ENCODE results near the gene PSORS1C2. TPM values are rescaled to one million over a fixed set of nuclear protein-coding genes. Genes with fewer than 3 reads are reported as not detected.
"Not testable (repeated sequence)": the region's sequence is repeated elsewhere in the genome, so short reads cannot be mapped to it uniquely, and the experiment has no call there.

Gene PSORS1C2
- total RNA-seq, 1 donor from 2014 or later, result not detected

DNA sequence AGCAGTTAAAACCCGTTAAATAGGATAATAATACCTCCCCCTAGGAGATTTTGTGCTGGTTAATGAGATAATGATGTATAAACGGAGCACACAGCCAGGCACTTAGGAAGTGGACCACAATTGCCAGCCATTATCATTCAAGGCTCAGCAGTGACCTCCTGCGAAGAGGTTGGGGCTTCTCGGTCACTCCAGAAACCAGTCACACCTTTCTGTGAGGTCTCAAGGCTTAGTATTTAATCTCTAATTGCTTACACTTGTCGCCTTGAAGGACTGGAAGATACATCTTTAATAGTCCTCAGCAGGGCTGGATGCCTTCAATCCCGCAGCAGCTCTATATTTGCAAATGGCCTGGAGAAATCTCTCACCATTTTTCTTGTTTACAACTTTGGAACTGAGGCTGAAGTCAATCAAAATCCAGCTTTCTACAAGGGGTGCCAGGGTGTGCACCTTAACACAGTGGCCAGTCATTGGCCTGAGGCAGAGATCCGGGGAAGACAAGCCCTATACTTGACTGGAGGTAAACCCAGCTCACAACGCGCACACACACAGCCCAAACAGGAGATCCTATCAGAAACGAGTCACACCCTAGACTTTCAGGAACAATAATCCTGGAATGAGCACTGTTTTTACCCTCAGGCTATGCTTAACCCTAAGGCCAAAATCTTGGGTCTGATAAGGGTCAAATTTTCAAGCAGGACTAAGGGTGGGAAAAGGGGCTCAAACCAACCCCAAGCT, 30.4 kb upstream of the PSORS1C2 start:
- no peak for DNase-seq (ENCODE audit: low spot score)
- intact Hi-C loops (cut with DNase I), result no loop called here

DNA sequence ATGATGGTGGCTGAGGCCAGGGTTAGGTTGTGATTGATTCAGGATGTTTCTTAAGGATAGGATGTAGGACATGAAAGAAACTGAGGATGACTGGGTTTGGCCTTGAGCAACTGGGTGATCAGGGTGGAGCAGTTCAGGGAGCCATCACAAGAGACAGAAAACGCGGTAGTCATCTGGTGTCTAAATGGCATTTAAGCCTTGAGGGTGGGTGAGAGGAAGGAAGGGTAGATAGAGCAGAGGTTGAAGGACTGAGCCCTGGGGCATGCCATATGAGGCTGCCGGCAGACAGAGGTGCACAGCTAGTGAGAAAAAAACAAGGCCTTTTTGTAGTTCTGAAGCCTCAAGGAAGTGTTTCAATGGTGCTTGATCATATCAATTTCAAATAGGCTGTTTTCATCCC, 29.7 kb upstream of the PSORS1C2 start:
- no peak for DNase-seq (ENCODE audit: low spot score)
- intact Hi-C loops (cut with DNase I), result no loop called here

- no peak for DNase-seq (ENCODE audit: low spot score)
- intact Hi-C loops (cut with DNase I), result no loop called here
Observed at GRCh38 chr6:31165986-31166385, 27.1 kb upstream of the PSORS1C2 start.

DNA sequence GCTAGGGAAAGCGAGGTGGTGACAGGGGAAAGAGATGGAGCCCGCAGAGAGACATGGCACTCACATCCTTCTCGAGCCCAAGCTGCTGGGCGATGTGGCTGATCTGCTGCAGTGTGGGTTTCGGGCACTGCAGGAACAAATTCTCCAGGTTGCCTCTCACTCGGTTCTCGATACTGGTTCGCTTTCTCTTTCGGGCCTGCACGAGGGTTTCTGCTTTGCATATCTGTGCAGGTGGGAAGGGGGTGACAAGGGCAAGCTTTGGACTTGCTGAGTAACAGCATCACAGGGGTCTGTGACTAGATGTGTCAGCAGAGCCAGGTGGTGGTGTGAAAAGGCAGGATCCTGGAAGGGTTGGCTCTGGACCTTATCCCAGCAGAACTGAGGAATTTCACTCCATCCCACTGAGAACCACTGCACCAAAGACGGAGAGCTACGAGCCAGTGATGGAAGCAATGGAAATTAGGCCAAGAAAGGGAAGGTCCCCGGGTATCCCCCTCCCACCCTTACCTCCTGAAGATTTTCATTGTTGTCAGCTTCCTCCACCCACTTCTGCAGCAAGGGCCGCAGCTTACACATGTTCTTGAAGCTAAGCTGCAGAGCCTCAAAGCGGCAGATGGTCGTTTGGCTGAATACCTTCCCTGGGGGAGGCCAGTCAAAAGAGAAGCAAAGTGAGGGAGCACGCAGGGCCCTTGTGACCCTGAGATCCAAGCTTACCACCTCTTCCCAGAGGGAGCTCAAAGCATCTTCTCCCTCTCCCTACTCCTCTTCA, 26.4 kb upstream of the PSORS1C2 start:
- DNase-seq (ENCODE audit: low spot score); intact Hi-C loops (cut with DNase I): not testable (repeated sequence)

DNA sequence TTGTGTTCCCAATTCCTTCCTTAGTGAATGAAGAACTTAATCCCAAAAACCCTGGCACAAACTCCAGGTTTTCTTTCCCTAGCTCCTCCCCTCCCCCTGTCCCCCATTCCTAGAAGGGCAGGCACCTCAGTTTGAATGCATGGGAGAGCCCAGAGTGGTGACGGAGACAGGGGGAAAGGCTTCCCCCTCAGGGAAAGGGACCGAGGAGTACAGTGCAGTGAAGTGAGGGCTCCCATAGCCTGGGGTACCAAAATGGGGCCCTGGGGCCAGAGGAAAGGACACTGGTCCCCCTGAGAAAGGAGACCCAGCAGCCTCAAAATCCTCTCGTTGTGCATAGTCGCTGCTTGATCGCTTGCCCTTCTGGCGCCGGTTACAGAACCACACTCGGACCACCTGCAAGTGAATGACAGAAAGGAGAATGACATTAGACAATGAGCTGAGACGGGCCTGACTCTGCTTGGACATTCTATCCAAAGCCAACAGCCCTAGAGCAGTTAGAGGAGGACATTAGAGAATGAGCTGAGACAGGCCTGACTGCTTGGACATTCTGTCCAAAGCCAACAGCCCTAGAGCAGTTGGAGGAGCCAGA, 25.7 kb upstream of the PSORS1C2 start:
- DNase-seq (ENCODE audit: low spot score), result not testable (repeated sequence)

DNA sequence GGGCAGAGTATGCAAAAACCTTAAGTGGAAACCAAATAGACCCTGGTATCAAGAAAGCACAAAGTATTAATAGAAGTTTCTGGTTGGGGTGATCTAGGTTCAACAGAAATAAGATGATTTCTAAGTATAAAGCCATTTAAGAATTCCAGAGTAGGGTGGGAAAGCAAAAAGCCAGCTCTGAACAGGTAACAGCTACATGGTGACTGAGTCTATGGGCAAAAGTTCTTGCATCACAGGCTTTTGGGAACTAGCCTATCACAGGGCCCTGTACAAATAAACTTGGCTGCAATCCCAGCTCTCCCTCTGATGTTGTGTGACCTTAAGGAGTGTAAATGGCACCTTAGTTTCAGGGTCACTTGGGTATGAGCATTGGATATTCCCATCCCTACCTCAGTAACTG, 25.1 kb upstream of the PSORS1C2 start:
- intact Hi-C loops (cut with DNase I), result no loop called here
- no peak for DNase-seq (ENCODE audit: low spot score)

More for the DNA sequence above, 25.7 kb upstream of the PSORS1C2 start:
- intact Hi-C loops (cut with DNase I), result not testable (repeated sequence)

GRCh38 chr6:31162463-31163165, 23.7 kb upstream of the PSORS1C2 start:
- DNase-seq (ENCODE audit: low spot score), result no peak
- intact Hi-C loops (cut with DNase I), result no loop called here

GRCh38 chr6:31161216-31162126, 22.6 kb upstream of the PSORS1C2 start:
- intact Hi-C loops (cut with DNase I), result no loop called here
- no peak for DNase-seq (ENCODE audit: low spot score)

DNA sequence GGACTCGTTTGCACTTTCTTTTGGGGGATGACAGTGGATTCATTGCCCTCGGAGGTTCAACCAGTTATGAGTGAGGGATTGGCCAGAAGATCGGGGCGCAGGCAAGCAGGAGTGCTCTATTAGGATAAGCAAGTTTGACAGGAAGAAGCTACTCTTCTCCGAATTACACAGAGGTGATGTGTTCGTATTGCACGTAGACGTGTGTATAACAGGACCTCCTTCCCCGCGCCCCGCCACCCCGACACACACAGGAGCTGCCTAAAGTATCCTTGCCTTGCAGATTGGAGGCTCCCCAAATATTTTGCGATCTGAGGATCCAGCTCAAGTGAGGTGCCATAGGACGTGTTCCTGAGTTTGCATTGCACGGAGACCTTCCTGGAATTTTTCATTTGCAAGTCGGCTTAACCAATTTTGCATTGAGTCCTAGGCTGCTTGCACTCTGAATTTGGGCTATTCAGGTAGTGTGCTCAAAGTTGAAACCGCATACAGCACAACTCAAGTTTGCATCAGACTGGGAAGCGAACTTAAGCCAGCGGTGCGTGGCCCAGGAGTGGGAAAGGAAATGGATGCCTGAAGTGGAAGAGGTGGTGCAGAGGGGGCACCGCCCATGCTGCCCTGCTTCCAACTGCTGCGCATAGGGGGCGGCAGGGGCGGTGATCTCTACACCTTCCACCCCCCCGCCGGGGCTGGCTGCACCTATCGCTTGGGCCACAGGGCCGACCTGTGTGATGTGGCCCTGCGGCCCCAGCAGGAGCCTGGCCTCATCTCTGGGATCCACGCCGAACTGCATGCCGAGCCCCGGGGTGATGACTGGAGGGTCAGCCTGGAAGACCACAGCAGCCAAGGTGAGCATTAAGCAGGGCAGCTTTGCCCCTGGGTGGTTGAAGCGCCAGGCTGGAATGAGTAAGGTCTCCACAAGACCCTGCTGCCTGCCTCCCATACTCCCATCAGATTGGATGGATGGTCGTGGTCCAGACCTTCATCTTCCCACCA, 20.3 kb upstream of the PSORS1C2 start:
- DNase-seq (ENCODE audit: low spot score), result no peak
- intact Hi-C loops (cut with DNase I), result loop anchor here (2.0 kb wide), 1 partner anchor 32 kb away; no protein-coding TSS in a partner anchor

GRCh38 chr6:31158140-31158862, 19.4 kb upstream of the PSORS1C2 start, which contains the start of gene TCF19:
TSS of gene TCF19 (plus strand) at chr6:31158589. CDS start at chr6:31159470, 881 bp downstream.
- DNase-seq (ENCODE audit: low spot score), result peak; percentile 100
- intact Hi-C loops (cut with DNase I), result loop anchor here (2.0 kb wide), 1 partner anchor 32 kb away; no protein-coding TSS in a partner anchor

GRCh38 chr6:31157513-31158139, 18.8 kb upstream of the PSORS1C2 start, which contains the start of gene CCHCR1:
TSS of gene CCHCR1 (minus strand) at chr6:31157802. CDS start at chr6:31157600, 202 bp downstream.
- intact Hi-C loops (cut with DNase I), result loop anchor here (2.0 kb wide), 1 partner anchor 33 kb away; no protein-coding TSS in a partner anchor
- DNase-seq (ENCODE audit: low spot score), result no peak

- intact Hi-C loops (cut with DNase I), result no loop called here
- DNase-seq (ENCODE audit: low spot score), result no peak
Observed at GRCh38 chr6:31156641-31157040, 17.8 kb upstream of the PSORS1C2 start.

DNA sequence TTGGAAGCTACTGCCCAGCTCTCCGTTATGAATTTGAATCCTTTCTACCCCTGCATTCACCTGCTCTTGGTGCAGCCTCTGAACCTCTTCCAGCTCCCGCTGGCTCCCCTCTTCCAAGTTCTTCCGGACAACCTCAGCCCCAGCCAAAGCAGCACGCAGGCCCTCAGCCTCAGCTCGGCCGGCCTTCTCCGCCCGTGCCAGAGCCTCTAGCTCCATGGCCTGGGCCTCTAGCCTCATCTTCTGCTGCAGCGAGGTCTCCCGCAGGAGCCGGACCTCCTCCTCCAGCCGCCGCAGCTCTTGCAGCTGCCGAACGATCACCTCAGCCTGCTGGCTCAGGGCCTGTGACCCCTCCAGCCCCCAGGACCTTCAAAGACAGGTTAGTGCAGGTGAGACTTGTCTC, 15.6 kb upstream of the PSORS1C2 start:
- intact Hi-C loops (cut with DNase I), result no loop called here
- no peak for DNase-seq (ENCODE audit: low spot score)

DNA sequence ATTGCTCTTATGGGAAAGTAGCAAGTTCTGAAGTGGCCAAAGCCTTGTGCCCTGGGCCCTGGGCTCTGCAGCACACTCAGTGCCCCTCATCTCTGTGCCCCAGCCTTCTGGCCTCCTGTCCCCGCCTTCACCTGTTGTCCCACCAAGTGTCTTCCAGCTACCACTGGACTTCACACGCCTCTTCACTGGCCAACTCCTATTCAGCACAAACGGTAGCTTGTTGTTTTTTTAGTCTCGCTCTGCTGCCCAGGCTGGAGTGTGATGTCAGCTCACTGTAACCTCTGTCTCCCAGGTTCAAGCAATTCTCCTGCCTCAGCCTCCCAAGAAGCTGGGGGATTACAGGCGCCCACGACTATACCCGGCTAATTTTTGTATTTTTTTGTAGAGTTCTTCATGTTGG, 13.9 kb upstream of the PSORS1C2 start:
- intact Hi-C loops (cut with DNase I), result no loop called here
- DNase-seq (ENCODE audit: low spot score), result no peak

GRCh38 chr6:31149827-31150447, 11.1 kb upstream of the PSORS1C2 start:
- intact Hi-C loops (cut with DNase I), result no loop called here
- no peak for DNase-seq (ENCODE audit: low spot score)

DNA sequence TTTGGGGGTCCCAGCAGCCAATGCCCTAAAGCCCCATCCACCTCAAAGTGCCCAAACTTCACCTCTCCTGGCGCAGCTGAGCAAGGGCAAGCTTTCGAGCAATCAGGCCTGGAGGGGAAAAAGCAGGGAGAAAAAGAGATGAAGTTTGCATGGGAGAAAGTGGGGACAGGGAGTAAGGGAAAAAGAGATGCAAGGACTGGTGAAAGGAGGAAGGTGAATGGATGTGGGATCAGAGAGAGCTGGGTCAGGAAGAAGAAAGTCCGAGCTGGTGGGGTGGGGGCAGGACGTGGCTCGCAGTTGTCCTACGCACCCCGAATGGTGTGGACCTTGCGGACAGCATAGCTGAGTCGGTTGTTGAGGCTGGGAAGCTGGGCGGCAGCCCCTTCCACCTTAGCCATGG, 6.5 kb upstream of the PSORS1C2 start:
- no peak for DNase-seq (ENCODE audit: low spot score)
- intact Hi-C loops (cut with DNase I), result no loop called here

All from cardiac septum (tissue), 1 donor.